Right lung (tissue), 5 donors: ENCODE results near the gene BGLAP. TPM values are rescaled to one million over a fixed set of nuclear protein-coding genes. Genes with fewer than 3 reads are reported as not detected.
A peak's percentile ranks its signal among the peaks of the same experiment; 100 is the strongest.

ENCODE experiments used
- DNase-seq, 2 donors: peaks; one replicate each; pipeline ENCODE4 v3.0.0-alpha.2; 2013
- polyA plus RNA-seq, 5 donors: library from polyadenylated mRNA; unstranded; fragments of 120-200 nt; gene quantifications; one replicate each; pipeline versions ENCODE4 v1.2.1 to v1.2.3, GENCODE V29; 2013; ENCODE audit warnings: inconsistent platforms in 1 of 5, low replicate concordance in 1 of 5; ENCODE audit not compliant: insufficient read length in 5 of 5, insufficient read depth in 1 of 5

Gene BGLAP
- polyA plus RNA-seq, 5 donors: 3.4 to 10.4 (median 6.5) TPM

DNA sequence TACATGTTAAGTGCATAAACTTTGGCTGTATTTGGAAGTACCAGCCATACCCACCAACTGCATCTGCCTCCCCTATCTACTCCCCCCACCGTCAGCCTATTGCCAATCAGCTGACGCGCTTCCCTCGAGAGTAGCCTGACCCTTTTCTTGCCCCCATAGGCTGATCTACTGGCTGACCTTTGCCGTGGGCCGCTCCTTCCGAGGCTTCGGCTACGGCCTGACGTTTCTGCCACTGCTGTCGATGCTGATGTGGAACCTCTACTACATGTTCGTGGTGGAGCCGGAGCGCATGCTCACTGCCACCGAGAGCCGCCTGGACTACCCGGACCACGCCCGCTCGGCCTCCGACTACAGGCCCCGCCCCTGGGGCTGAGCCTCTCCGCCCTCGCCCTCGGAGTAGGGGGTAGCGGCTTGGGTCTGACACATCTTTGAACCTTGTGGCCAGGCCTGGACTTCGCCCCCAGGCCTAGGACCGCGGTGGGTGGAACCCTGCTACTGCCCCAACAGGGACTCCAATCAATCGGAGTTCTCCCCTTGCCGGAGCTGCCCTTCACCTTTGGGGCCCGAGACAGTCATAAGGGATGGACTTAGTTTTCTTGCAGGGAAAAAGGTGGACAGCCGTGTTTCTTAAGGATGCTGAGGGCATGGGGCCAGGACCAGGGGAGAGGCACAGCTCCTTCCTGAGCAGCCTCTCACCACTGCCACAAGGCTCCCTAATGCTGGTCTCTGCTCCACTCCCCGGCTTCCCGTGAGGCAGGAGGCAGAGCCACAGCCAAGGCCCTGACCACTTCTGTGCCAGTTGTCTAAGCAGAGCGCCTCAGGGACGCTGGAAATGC is 49.5 kb downstream of the BGLAP start:
- DNase-seq: peak; percentile 63 to 71

Other genes with a start within 250 kb of the BGLAP start
- gene SSR2, start 221.2 kb upstream of the BGLAP start, polyA plus RNA-seq: 100 to 1,000 TPM; 493 to 557 (median 530) TPM
- 10 to 100 TPM; 57.6 to 71.5 (median 63.0) TPM for gene UBQLN4, start 188.4 kb upstream of the BGLAP start, polyA plus RNA-seq
- 10 to 100 TPM; 38.2 to 54.2 (median 44.5) TPM for gene LAMTOR2, start 187.4 kb upstream of the BGLAP start, polyA plus RNA-seq
- 10 to 100 TPM; 53.6 to 71.0 (median 66.5) TPM for gene RAB25, start 181.0 kb upstream of the BGLAP start, polyA plus RNA-seq
- gene MEX3A, start 159.7 kb upstream of the BGLAP start, polyA plus RNA-seq: 10 to 100 TPM; 44.1 to 53.0 (median 48.9) TPM
- 100 to 1,000 TPM in 1 of 5 donors, 10 to 100 TPM in 4; 71.3 to 128 (median 78.0) TPM for gene LMNA, start 127.5 kb upstream of the BGLAP start, polyA plus RNA-seq
- 10 to 100 TPM; 15.2 to 26.3 (median 24.5) TPM for gene SEMA4A, start 88.6 kb upstream of the BGLAP start, polyA plus RNA-seq
- 10 to 100 TPM; 15.4 to 19.6 (median 18.1) TPM for gene SLC25A44, start 48.1 kb upstream of the BGLAP start, polyA plus RNA-seq
- 10 to 100 TPM; 72.7 to 99.8 (median 76.9) TPM for gene PMF1, start 29.2 kb upstream of the BGLAP start, polyA plus RNA-seq
- gene PAQR6, start 5.9 kb downstream of the BGLAP start, polyA plus RNA-seq: 1 to 10 TPM; 2.4 to 4.0 (median 3.3) TPM
- gene SMG5, start 40.6 kb downstream of the BGLAP start, polyA plus RNA-seq: 10 to 100 TPM; 40.9 to 59.5 (median 52.6) TPM
- 10 to 100 TPM in 1 of 5 donors, 1 to 10 TPM in 4; 8.5 to 10.1 (median 8.6) TPM for gene TMEM79, start 42.1 kb downstream of the BGLAP start, polyA plus RNA-seq
- gene GLMP, start 53.5 kb downstream of the BGLAP start, polyA plus RNA-seq: 10 to 100 TPM; 35.0 to 42.9 (median 40.2) TPM
- not detected for gene VHLL, start 57.1 kb downstream of the BGLAP start, polyA plus RNA-seq
- gene CCT3, start 96.1 kb downstream of the BGLAP start, polyA plus RNA-seq: 100 to 1,000 TPM; 255 to 338 (median 275) TPM
- 1 to 10 TPM in 3 of 5 donors, under 1 TPM in 2; 0.60 to 1.4 (median 1.0) TPM for gene TSACC, start 96.3 kb downstream of the BGLAP start, polyA plus RNA-seq
- 1 to 10 TPM; 2.3 to 4.1 (median 3.3) TPM for gene RHBG, start 127.0 kb downstream of the BGLAP start, polyA plus RNA-seq